GM12872 (cell line): Measurements from ENCODE around the gene CD207.

ENCODE experiments used
- CTCF ChIP-seq: IDR thresholded peaks from 3 replicates; pipeline ENCODE4 v1.5.1; 2011; ENCODE audit warnings: low read depth, mild to moderate bottlenecking, low read length, moderate library complexity; ENCODE audit not compliant: insufficient read depth

The CD207 gene

DNA sequence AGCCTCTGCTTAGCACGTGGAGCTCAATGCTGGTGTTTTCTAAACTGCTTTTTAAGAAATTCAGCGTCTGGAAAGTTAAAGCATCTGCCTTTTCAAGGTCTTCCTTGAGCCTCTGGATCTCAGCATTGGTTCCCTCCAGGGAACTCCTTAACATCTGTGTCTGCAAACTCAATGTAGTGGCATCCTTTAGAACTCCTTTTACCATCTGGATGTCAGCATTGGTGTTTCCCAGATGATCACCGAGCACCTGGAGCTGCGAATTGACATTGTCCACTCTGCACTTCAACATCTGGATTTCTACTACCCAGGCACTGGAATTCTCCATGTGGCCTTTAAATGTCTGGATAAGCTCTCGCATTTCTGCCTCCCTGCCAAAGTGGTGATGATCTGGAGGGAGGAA lies 18.9 kb downstream of the CD207 start:
- no peak for TF ChIP-seq CTCF

GRCh38 chr2:70808983-70809958 lies 26.3 kb downstream of the CD207 start:
- TF ChIP-seq CTCF, result no peak

GRCh38 chr2:70807828-70808118 lies 27.8 kb downstream of the CD207 start:
- no peak for TF ChIP-seq CTCF

DNA sequence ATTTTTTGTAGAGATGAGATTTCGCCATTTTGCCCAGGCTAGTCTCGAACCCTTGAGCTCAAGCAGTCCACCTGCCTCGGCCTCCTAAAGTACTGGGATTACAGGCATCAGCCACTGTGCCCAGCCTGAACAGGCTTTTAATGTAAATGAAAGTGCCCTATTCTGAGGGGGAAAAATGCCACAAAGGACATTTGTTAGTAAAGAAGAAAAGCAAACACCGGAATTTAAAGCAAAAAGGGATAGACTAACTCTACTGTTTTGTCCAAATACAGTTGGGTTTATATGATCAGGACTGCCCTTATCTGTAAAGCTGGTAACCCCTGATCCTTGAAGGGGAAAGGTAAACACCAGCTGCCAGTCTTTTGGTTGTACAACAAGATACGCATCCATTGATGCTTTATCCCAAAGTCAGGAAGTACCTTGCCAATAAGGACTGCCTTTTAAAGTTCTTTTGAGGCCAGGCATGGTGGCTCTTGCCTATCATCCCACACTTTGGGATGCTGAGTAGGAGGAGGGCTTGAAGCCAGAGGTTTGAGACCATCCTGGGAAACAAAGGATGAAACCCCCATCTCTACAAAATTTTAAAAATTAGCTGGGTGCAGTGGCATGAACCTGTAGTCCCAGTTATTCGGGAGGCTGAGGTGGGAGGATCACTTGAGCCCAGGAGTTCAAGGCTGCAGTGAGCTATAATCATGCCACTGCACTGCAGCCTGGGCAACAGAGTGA lies 28.4 kb downstream of the CD207 start:
- TF ChIP-seq CTCF, result no peak

GRCh38 chr2:70806620-70807019 lies 29.0 kb downstream of the CD207 start:
- no peak for TF ChIP-seq CTCF

DNA sequence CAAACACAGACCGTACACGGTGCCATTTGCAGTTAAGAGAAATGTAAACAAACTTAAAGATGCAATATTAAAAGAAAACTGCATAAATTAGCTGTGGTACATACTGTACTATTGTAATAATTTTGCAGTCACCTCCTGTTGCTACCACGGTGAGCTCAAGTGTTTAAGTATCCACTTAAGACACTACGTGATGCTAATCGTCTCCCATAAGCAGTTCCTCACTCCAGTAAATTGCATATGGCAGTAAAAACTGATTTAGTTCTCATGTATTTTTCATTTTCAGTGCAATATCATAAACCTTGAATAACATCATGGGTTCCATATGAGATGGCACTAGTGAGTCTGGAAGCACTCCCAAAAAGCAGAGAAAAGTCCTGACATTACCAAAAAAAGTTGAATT lies 29.6 kb downstream of the CD207 start:
- TF ChIP-seq CTCF, result no peak

DNA sequence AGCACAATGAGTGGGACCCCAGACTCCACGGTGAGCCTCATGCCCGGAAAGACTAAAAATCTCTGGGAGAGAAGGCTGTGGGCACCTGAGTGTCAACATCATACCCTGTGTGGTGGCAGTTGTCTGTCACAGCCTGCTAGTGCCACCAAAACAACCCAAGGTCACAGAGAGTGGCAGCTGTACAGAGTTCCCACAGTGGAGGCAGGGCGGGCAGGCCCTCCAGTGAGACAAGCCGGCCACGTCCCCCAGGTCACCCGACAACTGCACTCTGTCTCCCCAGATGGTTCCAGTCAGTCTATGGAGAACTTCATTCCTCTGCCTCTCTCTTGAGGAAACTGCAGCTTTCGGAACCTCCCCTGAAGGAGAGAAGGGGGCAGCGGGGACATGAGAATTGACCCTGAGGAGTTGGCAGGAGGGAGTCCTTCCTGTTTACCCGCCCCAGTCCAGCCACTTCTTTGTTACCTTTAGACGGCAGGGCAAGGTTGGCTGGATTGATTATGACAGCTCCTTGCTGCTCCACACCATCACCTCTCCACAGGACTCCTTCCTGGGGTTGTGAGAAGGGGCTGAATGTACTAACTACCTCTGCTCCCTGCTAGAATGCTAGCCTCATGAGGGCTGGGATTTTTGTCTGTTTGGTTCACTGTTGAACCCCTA lies 33.9 kb downstream of the CD207 start:
- TF ChIP-seq CTCF, result no peak
